Measurements from ENCODE around the gene GARIN1A.

DNA sequence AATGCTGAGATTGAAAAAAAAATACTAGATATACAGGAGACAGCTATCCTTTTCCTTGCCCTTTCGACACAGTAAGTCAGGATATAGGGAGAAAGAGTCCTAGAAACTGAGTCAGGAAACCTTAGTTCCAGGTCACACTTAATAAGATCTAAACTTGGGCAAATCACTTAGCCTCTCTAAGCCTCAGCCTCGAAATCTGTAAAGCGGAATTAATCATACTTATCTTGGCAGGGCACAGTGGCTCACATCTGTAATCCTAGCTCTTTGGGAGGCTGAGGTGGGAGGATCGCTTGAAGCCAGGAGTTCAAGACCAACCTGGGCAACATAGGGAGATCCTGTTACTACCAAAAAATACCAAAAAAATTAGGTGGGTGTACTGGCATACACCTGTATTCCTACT, 4.6 kb downstream of the GARIN1A start:
- TF ChIP-seq NFRKB (IDR thresholded peaks at IDR 0.05) = no peak
- no peak for TF ChIP-seq ELF4 (IDR thresholded peaks at IDR 0.05)
- TF ChIP-seq ZNF384 (IDR thresholded peaks at IDR 0.05) = no peak
- TF ChIP-seq BHLHE40 (IDR thresholded peaks at IDR 0.05; ENCODE audit: borderline replicate concordance) = no peak
- no peak for TF ChIP-seq SP1 (IDR thresholded peaks at IDR 0.05)
- TF ChIP-seq TARDBP (IDR thresholded peaks at IDR 0.05) = no peak
- no peak for TF ChIP-seq FOXM1 (IDR thresholded peaks at IDR 0.05; ENCODE audit: borderline replicate concordance)
- TF ChIP-seq FOXA1 (IDR thresholded peaks at IDR 0.05) = no peak
- no peak for TF ChIP-seq PKNOX1 (IDR thresholded peaks at IDR 0.05)
- no peak for TF ChIP-seq LEF1 (IDR thresholded peaks at IDR 0.05; ENCODE audit: borderline replicate concordance)
- no peak for TF ChIP-seq L3MBTL2 (conservative IDR thresholded peaks at IDR 0.05)
- no peak for TF ChIP-seq SUZ12 (IDR thresholded peaks at IDR 0.05)
- no peak for TF ChIP-seq HDGF (IDR thresholded peaks at IDR 0.05; ENCODE audit: borderline replicate concordance)
